Epithelial cell of proximal tubule (primary cell): ENCODE data around the gene ATF7. TPM values are rescaled to one million over a fixed set of nuclear protein-coding genes. Genes with fewer than 3 reads are reported as not detected.

Experiments
- DNase-seq: peaks from one replicate; pipeline ENCODE4 v3.0.0-alpha.2; 2011; ENCODE audit warnings: low read depth
- H3K4me3 ChIP-seq: 2 replicates; pipeline ENCODE4 v1.5.1; 2011; ENCODE audit warnings: low read depth, mild to moderate bottlenecking, low read length
- CTCF ChIP-seq: conservative IDR thresholded peaks from 2 replicates; pipeline ENCODE4 v1.5.1; 2012; ENCODE audit warnings: low read depth, mild to moderate bottlenecking, low read length
- total RNA-seq: library from RNA; depleted of rRNA; stranded (reverse); fragments of >200 nt; gene quantifications from 2 replicates; pipeline ENCODE4 v1.2.3, GENCODE V29; 2015

The ATF7 gene
- total RNA-seq, 1 donor from 2014 or later: 9.2 TPM

- no peak overlapping the region for H3K4me3 ChIP-seq
- no peak for TF ChIP-seq CTCF
- DNase-seq: no peak
Measured at GRCh38 chr12:53664191-53664590, 38.0 kb upstream of the ATF7 start.

GRCh38 chr12:53660041-53660440 is 33.9 kb upstream of the ATF7 start:
- DNase-seq: no peak
- no peak for TF ChIP-seq CTCF
- H3K4me3 ChIP-seq: no peak overlapping the region

- H3K4me3 ChIP-seq: no peak overlapping the region
- TF ChIP-seq CTCF: no peak
- no peak for DNase-seq
Measured at GRCh38 chr12:53659571-53659981, 33.4 kb upstream of the ATF7 start.

GRCh38 chr12:53659011-53659551 is 32.9 kb upstream of the ATF7 start:
- TF ChIP-seq CTCF: no peak
- no peak overlapping the region for H3K4me3 ChIP-seq
- DNase-seq: no peak

- TF ChIP-seq CTCF: no peak
- H3K4me3 ChIP-seq: no peak overlapping the region
- DNase-seq: no peak
Measured at GRCh38 chr12:53657041-53657440, 30.9 kb upstream of the ATF7 start.

GRCh38 chr12:53653595-53653994 is 27.4 kb upstream of the ATF7 start:
- no peak for TF ChIP-seq CTCF
- H3K4me3 ChIP-seq: no peak overlapping the region
- DNase-seq: no peak

- no peak for DNase-seq
- no peak for TF ChIP-seq CTCF
- no peak overlapping the region for H3K4me3 ChIP-seq
Measured at GRCh38 chr12:53652366-53652765, 26.2 kb upstream of the ATF7 start.
